OCI-LY1 (cell line): ENCODE measurements around the gene PHOX2A.

Source experiments
- CTCF ChIP-seq: fragments of 200-600 bp; sonication (generic), shearing (Covaris generic); IDR thresholded peaks from 2 replicates; pipeline ENCODE4 v1.5.1; 2017; ENCODE audit warnings: mild to moderate bottlenecking, antibody characterized with exemption, low read length, moderate library complexity, mixed read lengths
- EZH2 ChIP-seq: fragments of 200-600 bp; sonication (generic), shearing (Covaris generic); IDR thresholded peaks from 2 replicates; pipeline ENCODE4 v1.8.0; 2017; ENCODE audit warnings: borderline replicate concordance, mixed run types, mild to moderate bottlenecking, antibody characterized with exemption, low read length, moderate library complexity, mixed read lengths

- TF ChIP-seq EZH2 (no peak), CTCF (no peak)
These were observed 27.3 kb downstream of the PHOX2A start, which contains the start of gene FOLR2 for GRCh38 chr11:72216638-72217037.
